Activated T-cell treated with anti-CD3 and anti-CD28 coated beads for 24 hours (primary cell): ENCODE measurements around the gene UFL1.

Source experiments
- DNase-seq: peaks from one replicate; pipeline ENCODE4 v3.0.0-alpha.2; 2020; ENCODE audit warnings: low read depth

Gene UFL1

GRCh38 chr6:96575359-96575758 lies 53.8 kb downstream of the UFL1 start:
- no peak for DNase-seq

- no peak for DNase-seq
Measured at GRCh38 chr6:96576221-96576620, 54.6 kb downstream of the UFL1 start.

- no peak for DNase-seq
Measured at GRCh38 chr6:96582021-96582420, 60.4 kb downstream of the UFL1 start.

GRCh38 chr6:96582436-96582835 lies 60.8 kb downstream of the UFL1 start:
- no peak for DNase-seq

- DNase-seq: no peak
Measured at GRCh38 chr6:96604420-96604819, 82.8 kb downstream of the UFL1 start.
